Keratinocyte (primary cell): ENCODE measurements around the gene IRX3.

Experiments
- EZH2 ChIP-seq: IDR thresholded peaks from one replicate; pipeline ENCODE4 v1.6.1; 2012; ENCODE audit warnings: inconsistent platforms, mild to moderate bottlenecking, low read length, moderate library complexity
- TF ChIP-seq, protein P1 (sequence below), 3 experiments: IDR thresholded peaks in 1 of 3; conservative IDR thresholded peaks in 1 of 3; optimal IDR thresholded peaks in 1 of 3; 2 replicates in 2 of 3; 3 replicates in 1 of 3; pipeline versions ENCODE3 to v1.5.1; 2011; ENCODE audit warnings: low read length in 3 of 3, mild to moderate bottlenecking in 3 of 3, moderate library complexity in 2 of 3, control low read depth in 1 of 3, inconsistent platforms in 1 of 3; ENCODE audit not compliant: insufficient read depth in 2 of 3; ENCODE audit errors: extremely low read depth in 1 of 3

DNA sequence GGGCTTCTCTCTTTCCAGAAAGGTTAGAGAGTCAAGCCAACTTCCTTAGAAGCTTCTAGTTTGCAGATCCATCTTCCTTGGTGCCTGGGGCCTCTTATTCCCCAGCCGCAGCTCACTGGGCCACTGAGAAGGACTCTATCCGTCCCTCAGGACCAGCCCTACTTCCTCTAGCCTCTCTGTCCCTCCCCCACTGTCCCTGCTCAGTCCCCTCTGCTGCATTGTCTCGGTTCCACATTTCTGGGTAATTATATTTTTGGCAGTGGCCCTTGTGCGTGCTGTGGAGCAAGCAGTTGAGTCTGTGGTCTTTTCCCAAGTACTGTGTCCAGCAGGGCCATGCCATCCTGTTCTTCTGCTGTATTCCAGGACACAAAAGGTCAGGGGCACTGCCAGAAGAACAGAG is 17.8 kb downstream of the IRX3 start:
- TF ChIP-seq, protein P1, sequence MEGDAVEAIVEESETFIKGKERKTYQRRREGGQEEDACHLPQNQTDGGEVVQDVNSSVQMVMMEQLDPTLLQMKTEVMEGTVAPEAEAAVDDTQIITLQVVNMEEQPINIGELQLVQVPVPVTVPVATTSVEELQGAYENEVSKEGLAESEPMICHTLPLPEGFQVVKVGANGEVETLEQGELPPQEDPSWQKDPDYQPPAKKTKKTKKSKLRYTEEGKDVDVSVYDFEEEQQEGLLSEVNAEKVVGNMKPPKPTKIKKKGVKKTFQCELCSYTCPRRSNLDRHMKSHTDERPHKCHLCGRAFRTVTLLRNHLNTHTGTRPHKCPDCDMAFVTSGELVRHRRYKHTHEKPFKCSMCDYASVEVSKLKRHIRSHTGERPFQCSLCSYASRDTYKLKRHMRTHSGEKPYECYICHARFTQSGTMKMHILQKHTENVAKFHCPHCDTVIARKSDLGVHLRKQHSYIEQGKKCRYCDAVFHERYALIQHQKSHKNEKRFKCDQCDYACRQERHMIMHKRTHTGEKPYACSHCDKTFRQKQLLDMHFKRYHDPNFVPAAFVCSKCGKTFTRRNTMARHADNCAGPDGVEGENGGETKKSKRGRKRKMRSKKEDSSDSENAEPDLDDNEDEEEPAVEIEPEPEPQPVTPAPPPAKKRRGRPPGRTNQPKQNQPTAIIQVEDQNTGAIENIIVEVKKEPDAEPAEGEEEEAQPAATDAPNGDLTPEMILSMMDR (optimal IDR thresholded peaks at IDR 0.05 in 1 of 3, IDR thresholded peaks at IDR 0.05 in 1 of 3, conservative IDR thresholded peaks at IDR 0.05 in 1 of 3; ENCODE audit: extremely low read depth in 1 of 3, insufficient read depth in 2 of 3, low read length in 3 of 3), result no peak
- TF ChIP-seq EZH2, result no peak
